Common myeloid progenitor, CD34-positive (primary cell): ENCODE results near the gene HSD11B1L.

ENCODE experiments used
- CTCF ChIA-PET: fragments of 350-600 bp; sonication (Branson Sonifier 250); formaldehyde crosslinking; loops from one replicate; lab custom pipeline; 2021; ENCODE audit warnings: antibody characterized with exemption; lab: Charles Lee
- POLR2A ChIA-PET: fragments of 350-600 bp; sonication (Branson Sonifier 250); formaldehyde crosslinking; loops from one replicate; lab custom pipeline; 2021; ENCODE audit warnings: antibody characterized with exemption; lab: Charles Lee
- DNase-seq, 3 donors: peaks; one replicate each; pipeline versions ENCODE4 v3.0.0 to v3.0.0-alpha.2; 2013
- H3K27ac ChIP-seq, 2 experiments: 1 replicate in 1 of 2; 2 replicates in 1 of 2; pipeline ENCODE4 v1.7.0; 2013; ENCODE audit warnings: inconsistent platforms in 2 of 2, low read length in 2 of 2, mild to moderate bottlenecking in 2 of 2, low read depth in 1 of 2, moderate library complexity in 1 of 2; ENCODE audit not compliant: severe bottlenecking in 2 of 2, insufficient read depth in 1 of 2, poor library complexity in 1 of 2
- H3K27me3 ChIP-seq, 5 experiments: replicated peaks in 2 of 5; 1 replicate in 3 of 5; 2 replicates in 2 of 5; pipeline versions ENCODE4 v1.6.1 to v1.7.0; 2013; ENCODE audit warnings: low read length in 4 of 5, mild to moderate bottlenecking in 2 of 5, moderate library complexity in 2 of 5, inconsistent platforms in 1 of 5; ENCODE audit not compliant: insufficient read depth in 5 of 5, control insufficient read depth in 4 of 5
- H3K36me3 ChIP-seq, 4 experiments: 1 replicate in 2 of 4; 2 replicates in 2 of 4; pipeline versions ENCODE4 v1.6.1 to v1.7.0; 2013; ENCODE audit warnings: low read length in 3 of 4, control low read depth in 1 of 4, mild to moderate bottlenecking in 1 of 4; ENCODE audit not compliant: control insufficient read depth in 4 of 4, insufficient read depth in 4 of 4
- H3K4me1 ChIP-seq, 4 experiments: 1 replicate in 3 of 4; 2 replicates in 1 of 4; pipeline versions ENCODE4 v1.6.1 to v1.7.1; 2013; ENCODE audit warnings: low read length in 3 of 4, mild to moderate bottlenecking in 3 of 4, control low read depth in 1 of 4, inconsistent platforms in 1 of 4, moderate library complexity in 1 of 4; ENCODE audit not compliant: control insufficient read depth in 4 of 4, insufficient read depth in 4 of 4; ENCODE audit errors: control extremely low read depth in 1 of 4
- H3K4me3 ChIP-seq, 7 experiments: 1 replicate in 4 of 7; 2 replicates in 3 of 7; pipeline versions ENCODE4 v1.5.1 to v1.7.0; 2013; ENCODE audit warnings: mild to moderate bottlenecking in 7 of 7, low read length in 6 of 7, moderate library complexity in 6 of 7, inconsistent platforms in 2 of 7, low read depth in 2 of 7, control low read depth in 1 of 7; ENCODE audit not compliant: insufficient read depth in 4 of 7, control insufficient read depth in 1 of 7; ENCODE audit errors: extremely low read depth in 1 of 7
- H3K9me3 ChIP-seq, 5 experiments: 1 replicate in 4 of 5; 2 replicates in 1 of 5; pipeline versions ENCODE4 v1.6.1 to v1.7.1; 2013; ENCODE audit warnings: low read length in 4 of 5, mild to moderate bottlenecking in 2 of 5, inconsistent platforms in 1 of 5, low read depth in 1 of 5, moderate library complexity in 1 of 5; ENCODE audit not compliant: control insufficient read depth in 4 of 5, insufficient read depth in 2 of 5; ENCODE audit errors: control extremely low read depth in 1 of 5
- WGBS: methylation state at CpG from one replicate; pipeline ENCODE4 v1.1.5; 2013; ENCODE audit not compliant: insufficient coverage; 5-methylcytosine and 5-hydroxymethylcytosine counted together

The HSD11B1L gene

DNA sequence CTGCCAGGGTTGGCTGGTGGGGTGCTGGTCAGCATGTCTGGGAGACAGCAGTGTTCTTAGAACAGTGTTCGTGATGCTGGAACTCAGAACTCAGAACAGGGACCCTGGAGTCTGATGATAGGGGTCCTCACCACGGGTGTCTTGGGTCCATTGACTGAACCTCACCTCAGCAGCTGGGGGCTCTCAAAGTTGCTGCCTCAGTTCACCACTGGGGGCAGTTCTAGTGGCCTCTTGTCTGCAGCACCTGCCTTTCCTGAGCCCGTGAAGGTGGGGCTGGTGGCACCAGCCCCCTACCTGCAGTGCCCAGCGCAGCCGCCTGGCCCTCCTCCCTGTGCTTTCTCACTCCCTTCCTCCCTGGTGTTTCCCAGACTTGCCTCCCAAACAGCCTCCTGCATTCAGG is 29.5 kb upstream of the HSD11B1L start:
- peaks cover 23 to 89% (median 70%) of the 10 kb centered on the region in 4 experiments for H3K36me3 ChIP-seq
- WGBS = 98% methylated on average over 5 of the region's 5 CpGs

DNA sequence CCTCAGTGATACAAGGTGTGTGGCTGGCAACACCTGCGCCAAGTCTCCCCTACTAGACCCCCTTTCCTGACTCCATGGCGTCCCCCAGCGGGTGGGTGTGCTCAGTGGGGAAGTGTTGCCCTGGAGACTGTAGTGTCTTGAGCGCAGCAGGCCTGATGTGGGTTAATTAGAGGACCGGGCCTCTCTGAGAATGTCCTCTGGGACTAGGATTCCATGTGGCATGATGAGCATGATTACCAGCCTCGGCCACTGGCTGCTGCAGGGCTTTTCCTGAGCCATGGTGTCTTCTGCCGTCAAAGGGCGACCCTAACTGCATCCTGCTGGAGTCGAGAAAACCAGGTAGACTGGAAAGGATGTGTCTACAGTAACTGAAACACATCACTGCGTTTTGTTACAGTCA is 28.6 kb upstream of the HSD11B1L start:
- ChIA-PET POLR2A (no interaction called here), CTCF (no interaction called here)
- no peaks in the 10 kb centered on the region for H3K4me1 ChIP-seq
- WGBS = 98% methylated on average over 10 of the region's 10 CpGs
- H3K4me3 ChIP-seq = no peak overlapping the region
- peaks cover 24 to 89% (median 67%) of the 10 kb centered on the region in 4 experiments for H3K36me3 ChIP-seq
- H3K27me3 ChIP-seq = no peaks in the 10 kb centered on the region
- H3K27ac ChIP-seq = no peak overlapping the region
- H3K9me3 ChIP-seq = no peaks in the 10 kb centered on the region
- no peak for DNase-seq

More for the DNA sequence above, 29.5 kb upstream of the HSD11B1L start:
- DNase-seq = no peak
- Histone ChIP-seq H3K9me3 (no peaks in the 10 kb centered on the region), H3K27ac (peak overlapping the region in 1 of 2 experiments; percentile 0), H3K4me1 (no peaks in the 10 kb centered on the region), H3K27me3 (no peaks in the 10 kb centered on the region), H3K4me3 (no peak overlapping the region)
- ChIA-PET CTCF (interaction anchor here (1.1 to 1.5 kb wide), 2 partner anchors 13 to 30 kb away, joined by 3 read pairs; no protein-coding TSS in a partner anchor), POLR2A (no interaction called here)

DNA sequence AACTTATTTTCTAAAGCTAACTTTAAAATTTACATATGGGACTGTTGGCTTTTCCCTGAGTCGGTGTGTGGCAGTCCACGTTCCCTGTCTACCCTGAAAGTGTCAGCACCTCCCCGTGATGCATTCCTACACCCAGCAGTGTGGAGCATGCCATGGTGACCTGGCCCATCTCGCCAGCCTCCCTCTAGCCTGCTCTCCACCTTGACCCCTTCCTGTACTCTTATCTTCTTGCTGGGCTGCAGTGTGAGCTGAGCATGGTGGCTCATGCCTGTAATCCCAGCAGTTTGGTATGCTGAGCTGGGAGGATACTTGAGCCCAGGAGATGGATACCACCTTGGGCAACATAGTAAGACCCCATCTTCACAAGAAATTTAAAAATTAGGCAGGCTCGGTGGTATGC is 25.9 kb upstream of the HSD11B1L start:
- no peak for DNase-seq
- CTCF ChIA-PET = interaction anchor here (0.8 to 1.7 kb wide), 2 partner anchors 16 to 34 kb away, joined by 3 read pairs; no protein-coding TSS in a partner anchor
- Histone ChIP-seq H3K27ac (no peak overlapping the region), H3K4me3 (no peak overlapping the region), H3K36me3 (peaks cover 26 to 89% (median 64%) of the 10 kb centered on the region in 4 experiments), H3K9me3 (no peaks in the 10 kb centered on the region), H3K27me3 (no peaks in the 10 kb centered on the region), H3K4me1 (no peaks in the 10 kb centered on the region)
- POLR2A ChIA-PET = interaction anchor here (1.0 kb wide), 1 partner anchor 20 kb away, joined by 4 read pairs; no protein-coding TSS in a partner anchor
- WGBS = 92% methylated on average over 4 of the region's 5 CpGs

DNA sequence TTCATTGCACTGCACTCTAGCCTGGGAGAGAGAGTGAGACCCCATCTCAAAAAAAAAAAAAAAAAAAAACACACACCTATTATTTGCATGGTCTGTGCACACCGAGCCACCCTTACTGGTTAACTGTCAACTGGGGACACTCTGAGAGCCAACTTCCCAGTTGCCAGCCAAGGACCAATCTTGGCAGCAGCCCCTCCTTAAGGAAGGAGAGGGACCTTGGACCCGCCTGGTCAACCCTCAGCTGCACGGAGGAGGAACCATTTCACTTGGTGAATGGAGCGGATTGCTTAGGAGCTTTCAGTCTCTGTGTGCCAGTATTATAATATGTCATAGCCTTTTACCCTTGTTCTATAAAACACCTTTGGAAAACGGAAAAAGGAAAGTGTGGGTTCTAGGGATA is 25.4 kb upstream of the HSD11B1L start:
- Histone ChIP-seq H3K4me1 (no peaks in the 10 kb centered on the region), H3K36me3 (peaks cover 29 to 90% (median 65%) of the 10 kb centered on the region in 4 experiments), H3K27me3 (no peaks in the 10 kb centered on the region), H3K9me3 (no peaks in the 10 kb centered on the region), H3K27ac (no peak overlapping the region), H3K4me3 (no peak overlapping the region)
- ChIA-PET POLR2A (no interaction called here), CTCF (interaction anchor here (1.7 kb wide), 1 partner anchor 15 kb away, joined by 3 read pairs; no protein-coding TSS in a partner anchor)
- no CpG with 5 or more reads among the region's 5 CpGs for WGBS
- no peak for DNase-seq

DNA sequence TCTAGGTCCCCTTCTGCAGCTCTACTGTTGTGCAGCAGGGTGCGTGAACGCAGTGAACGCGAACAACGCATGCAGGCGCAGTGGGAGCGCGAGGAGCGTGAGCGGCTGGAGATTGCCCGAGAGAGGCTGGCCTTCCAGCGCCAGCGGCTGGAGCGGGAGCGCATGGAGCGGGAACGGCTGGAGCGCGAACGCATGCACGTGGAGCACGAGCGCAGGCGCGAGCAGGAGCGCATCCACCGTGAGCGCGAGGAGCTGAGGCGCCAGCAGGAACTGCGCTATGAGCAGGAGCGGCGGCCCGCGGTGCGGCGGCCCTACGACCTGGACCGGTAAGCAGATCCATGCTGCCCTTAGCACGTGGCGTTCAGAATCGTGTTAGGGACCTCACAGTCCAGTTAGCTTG is 19.3 kb upstream of the HSD11B1L start:
- H3K36me3 ChIP-seq = peaks cover 38 to 85% (median 60%) of the 10 kb centered on the region in 4 experiments
- 98% methylated on average over 39 of the region's 42 CpGs for WGBS
- CTCF ChIA-PET = no interaction called here
- POLR2A ChIA-PET = interaction anchor here (0.9 kb wide), 1 partner anchor 10 kb away, joined by 3 read pairs; no protein-coding TSS in a partner anchor
- H3K27me3 ChIP-seq = no peaks in the 10 kb centered on the region
- H3K4me3 ChIP-seq = no peak overlapping the region
- H3K27ac ChIP-seq = no peak overlapping the region
- no peak for DNase-seq
- H3K9me3 ChIP-seq = no peaks in the 10 kb centered on the region
- no peaks in the 10 kb centered on the region for H3K4me1 ChIP-seq

DNA sequence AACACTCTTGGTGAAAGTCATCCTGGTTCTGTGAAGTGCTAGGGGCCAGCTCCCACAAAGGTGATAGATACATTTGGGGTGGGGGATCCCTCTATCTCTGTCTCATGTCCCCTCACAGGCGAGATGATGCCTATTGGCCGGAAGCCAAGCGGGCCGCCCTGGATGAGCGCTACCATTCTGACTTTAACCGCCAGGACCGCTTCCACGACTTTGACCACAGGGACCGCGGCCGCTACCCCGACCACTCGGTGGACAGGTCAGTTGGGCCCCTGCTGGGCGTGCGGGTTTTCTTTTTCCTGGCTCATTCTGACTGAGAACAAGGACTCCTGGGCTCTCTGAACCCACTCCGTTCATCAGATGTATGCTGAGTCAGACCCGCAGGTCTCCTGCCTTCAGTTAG is 16.9 kb upstream of the HSD11B1L start:
- no peak overlapping the region for H3K4me3 ChIP-seq
- peaks cover 31 to 89% (median 68%) of the 10 kb centered on the region in 4 experiments for H3K36me3 ChIP-seq
- H3K27me3 ChIP-seq = no peaks in the 10 kb centered on the region
- WGBS = 100% methylated on average over 13 of the region's 17 CpGs
- CTCF ChIA-PET = interaction anchor here (1.5 kb wide), 1 partner anchor 23 kb away, joined by 4 read pairs; no protein-coding TSS in a partner anchor
- H3K4me1 ChIP-seq = no peaks in the 10 kb centered on the region
- no peaks in the 10 kb centered on the region for H3K9me3 ChIP-seq
- no peak overlapping the region for H3K27ac ChIP-seq
- POLR2A ChIA-PET = interaction anchor here (0.7 kb wide), 1 partner anchor 64 kb away, joined by 3 read pairs; no protein-coding TSS in a partner anchor
- no peak for DNase-seq

- peaks cover 29 to 94% (median 70%) of the 10 kb centered on the region in 4 experiments for H3K36me3 ChIP-seq
- 100% methylated on average over 2 of the region's 2 CpGs for WGBS
- DNase-seq = no peak
- ChIA-PET POLR2A (no interaction called here), CTCF (interaction anchor here (1.4 to 1.5 kb wide), 2 partner anchors 14 to 22 kb away, joined by 3 to 4 read pairs; no protein-coding TSS in a partner anchor)
- H3K9me3 ChIP-seq = no peaks in the 10 kb centered on the region
- no peaks in the 10 kb centered on the region for H3K27me3 ChIP-seq
- H3K27ac ChIP-seq = no peak overlapping the region
- no peaks in the 10 kb centered on the region for H3K4me1 ChIP-seq
- H3K4me3 ChIP-seq = no peak overlapping the region
Measured at GRCh38 chr19:5664515-5664914, 16.3 kb upstream of the HSD11B1L start.
